GF-D8 (cell line): ENCODE results near the gene AAMP.

Source experiments
- DNase-seq: peaks from one replicate; lab custom pipeline; 2025; lab: John Stamatoyannopoulos, UW

AAMP gene

DNA sequence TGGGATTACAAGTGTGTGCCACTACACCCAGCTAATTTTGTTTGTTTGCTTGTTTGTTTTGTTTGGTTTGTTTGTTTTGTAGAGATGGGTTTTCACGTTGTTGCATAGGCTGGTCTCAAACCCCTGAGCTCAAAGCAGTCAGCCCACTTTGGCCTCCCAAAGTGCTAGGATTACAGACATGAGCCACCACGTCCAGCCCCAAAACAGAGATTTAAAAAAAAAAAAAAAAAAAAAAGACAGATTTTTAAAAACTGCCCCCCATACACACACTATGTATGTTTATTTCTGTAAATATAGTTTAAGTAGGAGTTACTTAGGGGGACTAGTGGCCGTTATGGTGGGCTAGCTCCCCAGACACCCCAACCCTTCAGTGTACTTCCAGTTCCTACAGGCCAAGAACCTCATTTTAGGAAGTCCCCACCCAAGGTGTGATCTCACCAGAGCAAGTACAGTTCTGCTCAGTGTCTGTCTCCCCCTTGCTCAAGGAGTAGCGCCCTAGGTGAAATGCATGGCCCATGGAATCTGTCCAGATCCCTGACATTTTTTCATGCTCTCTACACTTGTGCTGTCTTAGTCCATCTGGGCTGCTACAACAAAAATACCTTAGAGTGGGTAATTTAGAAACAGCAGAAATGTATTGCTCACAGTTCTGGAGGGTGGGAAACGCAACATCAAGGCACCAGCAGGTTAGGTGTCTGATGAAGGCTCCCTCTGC is 23.9 kb upstream of the AAMP start:
- DNase-seq: no peak

DNA sequence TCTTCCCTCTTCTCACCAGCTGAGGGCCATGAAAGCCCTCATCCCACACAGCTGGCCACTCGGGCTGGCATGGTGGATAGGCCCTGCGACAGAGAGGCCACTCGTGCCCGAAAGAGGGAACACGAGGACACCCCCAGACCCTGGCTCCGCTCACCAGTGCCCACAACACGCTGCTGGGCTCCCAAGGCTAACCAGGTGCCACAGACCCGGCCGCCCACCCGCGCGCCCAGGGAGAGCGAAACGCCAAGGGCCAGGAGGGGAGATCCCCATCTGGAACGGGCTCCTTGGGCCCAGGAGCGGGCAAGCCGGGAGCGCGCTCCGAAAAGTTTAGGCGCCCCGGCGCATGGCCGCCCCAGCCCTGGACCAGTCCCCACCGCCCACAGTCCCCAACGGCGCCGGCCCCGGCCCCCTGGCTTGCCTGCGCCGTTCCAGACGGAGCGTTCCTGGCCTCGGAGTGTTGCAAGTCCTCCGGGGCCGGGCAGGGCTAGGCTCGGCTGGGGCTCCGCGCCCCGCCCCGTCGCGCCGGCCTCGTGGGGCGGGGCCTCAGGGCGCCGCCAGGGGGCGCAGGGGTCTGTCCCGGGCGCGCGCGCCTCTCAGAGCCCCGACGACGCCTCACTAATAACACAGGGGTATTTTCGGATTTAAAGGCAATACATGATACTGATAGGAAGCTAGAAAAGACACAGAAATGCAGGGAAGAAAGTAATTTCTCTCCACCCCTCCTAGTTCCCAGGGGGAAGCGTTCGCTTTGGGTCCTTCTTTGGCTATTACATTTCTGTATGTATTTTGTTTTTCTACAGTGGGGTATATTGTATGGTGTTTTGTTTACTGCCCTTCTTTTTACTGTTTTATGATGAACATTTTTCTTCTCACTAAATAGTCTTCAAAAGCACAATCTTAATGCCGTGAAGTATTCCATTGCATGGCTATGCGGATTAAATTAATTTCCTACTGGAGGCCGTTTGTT is 22.4 kb upstream of the AAMP start, which contains the start of gene TMBIM1:
Gene TMBIM1, minus strand, starts transcription at position 456 of the 967 bp plus-strand sequence. CDS start 10,362 bp downstream, outside the sequence.
- peak; percentile 38 for DNase-seq

DNA sequence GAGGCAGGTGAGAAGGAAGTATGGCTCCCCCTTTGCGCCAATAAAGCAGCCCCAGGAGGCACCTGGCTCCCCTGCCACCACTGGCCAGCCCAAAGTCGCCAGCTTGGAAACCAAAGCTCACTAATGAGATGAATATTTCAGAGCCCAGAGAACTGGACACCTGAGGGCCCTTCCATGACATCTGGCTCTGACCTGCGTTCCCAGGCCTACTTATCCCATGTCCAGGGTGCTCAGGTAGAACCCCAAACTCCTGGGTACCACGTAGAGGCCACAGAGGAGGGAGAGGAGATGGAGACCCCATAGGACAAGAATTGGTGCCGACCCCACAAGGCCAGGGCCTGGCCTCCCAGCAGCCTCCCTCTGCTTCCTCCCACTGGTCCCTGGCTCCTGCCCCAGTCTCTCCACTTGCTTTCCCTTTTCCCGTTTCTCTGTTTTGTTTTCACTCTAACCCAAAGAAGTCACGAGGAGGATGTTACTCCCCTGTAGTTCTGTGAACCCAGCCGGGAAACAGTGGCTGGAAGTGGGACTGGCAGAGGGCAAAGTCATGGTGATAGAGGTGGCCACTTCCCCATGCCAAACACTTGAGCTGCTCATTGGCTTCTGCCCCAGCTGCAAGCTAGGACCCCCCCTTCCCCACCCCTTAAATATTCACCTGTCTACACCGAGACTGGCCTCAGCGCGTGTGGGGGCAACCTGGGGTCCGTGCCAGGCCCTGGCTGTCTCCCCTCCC is 21.5 kb upstream of the AAMP start:
- peak; percentile 12 for DNase-seq

DNA sequence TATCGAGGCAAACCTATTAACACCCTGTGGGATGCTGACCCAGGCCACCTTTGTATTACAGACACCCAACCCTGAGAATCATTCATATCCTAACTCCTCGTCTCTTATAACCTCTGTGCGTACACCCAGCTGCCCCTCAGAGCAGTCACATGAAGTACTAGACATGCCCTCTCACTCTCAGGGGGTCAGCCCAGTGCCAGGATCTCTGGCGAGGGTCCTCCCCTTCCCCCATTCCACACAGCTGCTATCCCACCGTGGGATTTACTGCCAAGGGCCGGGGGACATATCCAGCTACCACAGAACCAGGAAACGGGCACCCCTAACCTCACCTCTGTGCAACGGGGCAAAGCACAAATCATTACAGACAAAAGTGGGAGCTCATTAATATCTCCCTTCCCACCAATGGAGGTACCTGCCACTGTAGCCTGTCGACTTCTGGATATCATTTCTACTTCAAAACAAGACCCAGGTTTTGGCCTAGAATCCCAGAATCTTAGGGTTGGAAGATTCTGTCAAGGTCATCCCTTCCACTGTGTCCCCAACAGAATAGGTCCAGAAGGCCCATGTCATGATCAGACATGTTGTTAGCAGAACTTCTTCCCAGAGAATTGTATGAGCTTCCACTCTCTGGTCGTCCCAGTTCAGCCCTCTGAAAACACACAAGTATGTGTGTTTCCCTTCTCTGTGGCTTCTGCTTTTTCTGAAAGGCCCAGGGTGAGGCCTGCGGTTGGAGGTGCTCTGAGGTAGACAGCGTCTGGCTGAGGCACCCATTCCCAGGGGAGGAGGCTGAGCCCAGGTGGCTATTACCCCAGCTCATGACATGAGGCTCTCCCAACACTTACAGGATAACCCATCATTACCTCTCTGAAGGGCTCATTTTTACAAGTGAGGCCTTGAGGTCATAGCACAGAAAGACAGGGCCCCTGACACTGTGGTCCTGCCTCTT is 20.7 kb upstream of the AAMP start:
- DNase-seq: peak; percentile 43

DNA sequence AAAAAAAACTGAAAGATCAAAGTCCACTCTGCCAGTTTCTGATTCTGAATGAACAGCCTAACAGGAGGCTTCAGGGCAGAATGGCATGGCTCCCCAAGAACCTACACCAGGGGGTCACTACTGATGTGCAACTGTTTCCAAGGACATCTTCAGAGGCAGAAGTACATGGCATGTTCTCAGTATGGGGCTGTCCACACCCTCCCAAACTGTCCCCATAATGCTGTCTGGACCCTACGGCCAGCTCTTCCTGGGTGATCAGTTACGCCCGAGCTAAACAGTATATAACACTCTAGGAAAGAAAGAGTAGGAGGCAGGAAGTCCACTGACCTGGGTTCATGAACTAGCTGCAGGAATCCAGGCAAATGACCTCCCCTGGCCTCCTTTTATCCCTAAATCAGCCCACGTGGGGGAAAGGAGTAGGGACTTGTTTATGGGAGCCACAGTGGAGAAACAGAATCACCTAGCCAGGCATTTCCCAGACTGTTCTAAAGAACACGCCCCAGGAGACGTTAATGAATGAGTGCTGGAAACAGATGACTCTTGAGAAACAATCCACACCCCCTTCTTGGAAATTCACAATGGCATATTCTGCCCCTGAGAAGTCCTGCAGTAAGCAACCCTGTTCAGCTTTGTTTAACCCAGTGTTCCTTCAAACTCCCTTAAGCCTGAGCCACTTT is 19.8 kb upstream of the AAMP start:
- peak; percentile 22 for DNase-seq

DNA sequence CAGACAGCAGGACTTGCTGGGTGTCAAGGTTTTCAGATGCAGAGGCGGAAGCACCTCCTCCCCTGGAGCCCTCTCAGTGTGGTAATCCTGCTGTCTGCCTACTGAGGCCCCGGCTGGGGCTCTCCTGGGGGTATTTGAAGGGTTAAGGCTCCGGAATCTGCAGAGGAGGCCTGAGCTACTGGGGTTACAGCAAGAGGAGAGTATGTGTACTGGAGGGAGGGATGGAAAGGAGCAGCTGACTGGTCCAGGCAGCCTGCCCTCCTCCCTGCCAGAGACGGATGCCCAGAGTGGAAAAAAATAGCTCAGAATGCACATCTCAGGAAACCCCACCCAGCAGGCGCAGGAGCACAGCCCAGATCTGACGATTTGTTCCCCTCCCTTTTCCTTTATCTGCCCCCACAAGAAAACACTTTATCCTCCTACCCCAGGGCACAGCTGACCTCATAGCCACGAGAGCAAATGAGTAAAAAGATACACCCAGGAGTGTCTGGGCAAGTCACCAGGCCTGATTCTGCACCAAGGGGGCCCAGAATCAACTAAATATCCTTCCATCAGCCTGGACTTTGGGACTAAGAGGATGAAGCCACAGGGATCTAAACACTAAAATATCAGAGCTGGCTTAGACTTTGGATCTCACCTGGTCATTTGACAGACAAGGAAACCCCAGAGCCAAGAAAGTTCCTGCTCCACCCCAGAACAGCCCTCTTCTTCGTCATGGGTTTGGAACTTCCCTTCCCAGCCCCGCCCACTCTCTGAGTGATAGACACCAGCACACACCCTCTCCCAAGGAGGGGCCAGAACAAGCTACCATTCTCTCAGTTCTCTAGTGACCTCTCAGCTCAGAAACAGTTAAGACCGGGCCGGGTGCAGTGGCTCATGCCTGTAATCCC is 16.9 kb upstream of the AAMP start:
- DNase-seq: peak; percentile 80

DNA sequence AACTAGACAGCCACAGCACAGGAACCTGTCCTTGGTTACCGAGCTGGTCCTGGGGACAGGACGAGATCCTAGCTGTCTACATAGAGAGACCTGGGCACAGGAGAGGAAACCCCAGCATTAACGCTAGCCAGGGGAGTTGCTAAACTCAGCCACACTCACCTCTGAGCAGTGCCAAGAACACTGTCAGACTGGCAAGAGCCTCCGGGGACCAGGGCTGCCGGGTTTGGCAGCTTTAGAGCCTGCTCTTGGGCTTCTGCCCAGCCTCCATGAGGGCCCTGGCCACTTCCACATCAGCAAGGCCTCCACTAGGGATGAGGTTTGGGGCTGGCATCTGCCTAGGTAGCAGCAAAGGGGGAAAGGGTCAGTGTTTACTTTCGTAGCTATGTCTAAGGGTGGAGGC is 15.7 kb upstream of the AAMP start:
- DNase-seq: no peak

DNA sequence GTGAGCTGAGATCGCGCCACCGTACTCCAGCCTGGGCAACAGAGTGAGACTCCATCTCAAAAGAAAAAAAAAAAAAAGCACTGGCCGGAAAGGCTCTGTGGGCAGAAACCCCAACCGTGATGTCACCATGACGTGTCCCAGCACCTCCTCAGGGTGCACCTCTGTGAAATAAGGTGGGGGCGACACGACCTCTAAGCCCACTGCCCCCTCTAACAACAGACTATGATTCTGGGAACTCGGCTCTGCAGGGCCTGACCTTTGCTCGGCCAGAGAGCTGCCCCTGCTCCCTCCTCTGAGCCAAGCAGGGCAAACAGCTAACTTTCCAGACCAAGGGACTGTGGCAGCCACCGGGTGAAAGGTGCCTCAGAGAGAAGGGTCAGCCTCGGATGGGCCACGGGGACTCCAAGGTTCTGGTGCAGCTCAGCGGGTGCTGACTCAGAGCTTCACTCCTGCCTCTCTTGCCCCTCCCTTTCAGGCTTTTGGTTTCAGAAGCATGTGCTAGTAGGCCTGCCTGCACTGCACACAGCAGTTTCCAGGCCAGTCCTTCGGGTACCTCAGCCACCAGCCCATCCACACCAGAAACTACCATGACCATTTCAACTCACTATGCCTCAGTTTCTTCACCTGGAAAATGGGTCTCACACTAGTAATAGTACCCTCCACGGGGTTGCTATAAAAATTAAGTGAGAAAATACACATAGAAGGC is 14.3 kb upstream of the AAMP start:
- DNase-seq: no peak

DNA sequence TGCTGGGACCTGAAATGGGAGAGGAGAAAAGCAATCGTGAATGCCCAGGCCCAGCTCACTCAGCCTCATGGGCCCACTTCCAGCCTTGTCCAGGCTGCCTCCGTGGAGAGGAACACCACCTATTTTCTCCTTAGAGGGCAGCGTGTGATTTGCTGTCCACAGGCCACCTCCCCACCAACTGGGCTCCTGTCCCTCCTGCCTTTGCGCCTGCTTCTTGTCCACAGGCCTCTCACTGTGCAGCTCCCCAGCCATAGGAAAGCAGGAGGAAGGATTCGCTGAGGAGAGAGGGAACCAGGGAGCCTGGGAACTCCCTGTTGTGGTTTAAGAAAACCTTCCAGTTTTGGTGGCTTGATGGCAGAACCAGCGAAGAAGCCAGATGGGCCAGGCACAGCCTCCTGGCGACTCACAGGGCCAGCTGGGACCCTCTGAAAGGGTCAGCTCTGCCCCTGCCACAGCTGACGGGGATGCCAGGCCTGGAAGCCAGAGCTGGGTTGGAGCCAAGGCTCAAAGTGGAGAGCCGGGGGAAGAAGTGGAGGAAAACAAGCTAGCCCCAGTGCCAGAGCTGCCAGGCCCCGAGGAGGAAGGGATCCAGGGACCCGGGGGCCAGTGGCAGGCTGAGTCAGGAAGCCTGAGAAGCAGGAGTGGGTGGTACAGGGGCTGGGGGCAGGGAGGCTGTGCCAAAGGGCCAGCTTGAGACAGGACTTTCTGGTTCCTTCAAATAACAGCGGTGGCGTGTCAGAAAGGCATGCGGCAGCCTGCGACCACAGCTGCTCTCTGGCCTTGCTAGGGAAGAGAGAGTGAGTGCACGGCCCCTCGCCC is 12.4 kb upstream of the AAMP start:
- DNase-seq: no peak

DNA sequence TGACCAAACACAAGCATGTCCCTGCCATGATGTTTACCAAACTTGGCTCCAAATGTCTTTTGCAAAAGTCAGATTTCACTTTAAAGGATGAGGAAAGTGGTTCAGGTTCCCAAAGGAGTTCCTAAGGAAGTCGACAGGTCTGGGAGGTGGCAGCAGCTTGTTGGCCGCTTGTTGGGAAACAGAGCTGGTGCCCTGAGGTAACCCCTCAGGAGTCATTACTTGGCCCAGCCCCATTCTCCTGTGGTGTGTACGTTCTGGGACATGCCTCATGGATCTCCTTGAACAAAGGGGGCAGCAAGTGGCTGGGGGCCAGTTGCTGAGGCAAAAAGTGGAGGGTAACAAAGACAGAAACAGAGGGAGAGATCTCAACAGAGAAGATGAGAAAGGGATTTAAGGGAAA is 11.5 kb upstream of the AAMP start:
- no peak for DNase-seq

DNA sequence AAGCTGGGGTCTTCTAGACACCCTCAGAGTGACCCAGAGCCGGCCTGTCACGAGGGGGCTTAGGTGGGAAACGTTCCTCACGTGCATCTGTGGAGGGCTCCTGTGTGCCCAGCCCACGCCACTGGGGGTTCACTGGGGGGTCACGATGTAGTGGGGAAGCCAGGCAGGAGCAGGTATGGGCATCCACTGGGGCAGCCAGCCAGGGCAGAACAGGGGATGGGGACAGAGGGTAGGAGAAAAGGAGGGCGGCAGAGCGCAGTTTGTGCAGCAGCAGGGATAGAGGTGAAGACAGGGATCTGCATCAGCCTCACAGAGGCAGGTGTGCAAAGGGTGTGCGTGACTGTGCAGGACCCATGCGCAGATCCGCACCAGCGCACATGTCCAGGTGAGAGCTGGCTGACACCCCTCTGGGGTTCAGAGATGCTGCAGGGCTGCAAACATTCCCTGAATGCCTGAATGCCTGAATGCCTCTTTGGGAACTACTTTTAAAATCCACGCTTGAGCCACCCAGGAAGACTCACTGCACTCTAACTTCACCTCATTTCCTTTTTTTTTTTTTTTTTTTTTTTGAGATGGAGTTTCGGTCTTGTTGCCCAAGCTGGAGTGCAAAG is 10.4 kb upstream of the AAMP start:
- DNase-seq: no peak

DNA sequence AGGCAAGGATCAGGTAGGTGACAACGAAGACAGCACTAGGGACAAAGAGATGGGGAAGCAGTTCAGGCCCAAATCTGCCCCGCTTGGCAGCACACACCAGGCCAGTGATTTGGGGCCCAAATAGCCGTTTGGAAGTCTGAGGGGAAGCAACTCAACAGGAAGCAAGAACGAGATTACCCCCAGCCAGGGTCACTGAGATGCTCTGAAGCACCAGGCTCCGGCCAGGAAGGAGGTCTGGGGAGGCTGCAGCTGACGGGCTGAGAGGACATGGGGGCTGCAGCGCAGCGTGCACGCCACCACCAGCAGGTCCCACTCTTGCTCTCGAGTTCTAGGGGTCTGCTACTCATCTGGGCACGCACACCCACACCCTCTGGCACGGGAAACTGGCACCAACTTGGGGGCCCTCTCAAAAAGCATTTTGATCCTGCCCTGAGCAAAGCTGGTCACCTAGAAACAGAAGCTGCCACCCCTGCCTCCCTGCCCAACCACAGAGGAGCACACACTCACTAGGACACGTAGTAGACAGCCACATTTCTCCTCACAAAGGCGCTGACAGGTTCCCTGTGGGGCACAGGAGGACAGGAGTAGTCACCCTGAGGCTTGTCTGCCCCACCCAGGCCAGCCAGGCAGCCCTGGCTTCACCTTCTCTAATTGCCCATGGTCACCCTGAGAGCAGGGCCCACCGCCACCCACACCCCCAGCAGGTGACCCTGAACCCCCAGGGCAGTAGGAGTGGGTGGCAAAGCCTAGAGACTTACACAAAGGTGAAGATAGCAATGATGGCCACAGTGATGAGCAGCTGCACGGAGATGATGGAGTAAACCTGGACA is 8.8 kb upstream of the AAMP start:
- no peak for DNase-seq

DNA sequence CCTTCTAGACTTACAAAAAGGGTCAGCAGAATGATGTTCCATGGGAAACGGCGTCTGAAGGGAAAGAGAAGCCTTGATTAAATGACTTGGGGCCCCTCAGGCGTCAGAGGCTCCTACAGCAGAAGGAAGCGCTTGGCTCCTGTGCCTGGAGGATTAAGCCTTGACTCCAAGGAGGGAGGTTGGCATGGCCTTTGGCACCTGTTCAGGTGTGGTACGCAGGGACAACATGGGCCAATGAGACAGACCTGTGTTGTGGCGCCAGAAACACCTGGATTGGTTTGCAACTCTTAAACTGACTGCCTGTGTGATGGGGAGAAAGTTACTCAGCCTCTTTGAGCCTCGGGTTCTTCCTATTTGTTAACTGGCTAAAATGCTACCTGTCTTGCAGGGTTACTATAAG is 8.0 kb upstream of the AAMP start:
- no peak for DNase-seq

DNA sequence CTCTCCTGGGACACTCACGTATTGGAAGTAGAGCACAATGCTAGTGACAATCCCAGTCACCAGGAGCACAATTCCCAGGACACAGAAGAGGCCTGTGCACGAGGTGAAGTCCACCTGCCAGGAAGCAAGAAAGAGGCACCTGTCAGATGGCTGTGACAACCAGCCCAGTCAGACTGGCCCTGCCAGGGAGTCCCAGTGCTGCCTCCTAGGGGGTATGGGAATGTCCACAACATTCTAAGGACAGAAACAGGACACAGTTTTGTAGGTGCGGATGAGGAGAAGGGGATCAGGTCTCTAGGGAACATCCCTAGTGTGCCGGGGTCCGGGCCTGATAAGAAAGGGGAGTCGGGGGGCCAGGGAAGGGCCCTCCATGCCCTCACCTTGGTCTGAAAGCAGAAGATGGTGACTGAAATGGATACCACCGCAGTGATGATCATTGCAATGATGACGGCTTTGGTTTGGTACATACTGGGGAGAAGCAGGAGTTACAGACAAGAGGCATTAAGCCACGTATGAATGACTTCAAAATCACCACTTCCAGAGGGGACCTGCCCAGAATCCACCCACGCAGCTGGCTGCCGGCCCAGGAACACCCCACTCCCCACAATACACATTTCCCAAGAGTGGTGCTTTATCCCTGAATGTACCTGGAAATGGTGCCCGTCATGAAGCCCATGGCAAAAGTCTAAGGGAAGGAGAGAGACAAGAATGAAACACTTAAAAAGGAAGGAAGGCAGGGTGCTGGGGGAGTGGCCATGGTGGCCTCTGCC is 7.2 kb upstream of the AAMP start:
- no peak for DNase-seq

DNA sequence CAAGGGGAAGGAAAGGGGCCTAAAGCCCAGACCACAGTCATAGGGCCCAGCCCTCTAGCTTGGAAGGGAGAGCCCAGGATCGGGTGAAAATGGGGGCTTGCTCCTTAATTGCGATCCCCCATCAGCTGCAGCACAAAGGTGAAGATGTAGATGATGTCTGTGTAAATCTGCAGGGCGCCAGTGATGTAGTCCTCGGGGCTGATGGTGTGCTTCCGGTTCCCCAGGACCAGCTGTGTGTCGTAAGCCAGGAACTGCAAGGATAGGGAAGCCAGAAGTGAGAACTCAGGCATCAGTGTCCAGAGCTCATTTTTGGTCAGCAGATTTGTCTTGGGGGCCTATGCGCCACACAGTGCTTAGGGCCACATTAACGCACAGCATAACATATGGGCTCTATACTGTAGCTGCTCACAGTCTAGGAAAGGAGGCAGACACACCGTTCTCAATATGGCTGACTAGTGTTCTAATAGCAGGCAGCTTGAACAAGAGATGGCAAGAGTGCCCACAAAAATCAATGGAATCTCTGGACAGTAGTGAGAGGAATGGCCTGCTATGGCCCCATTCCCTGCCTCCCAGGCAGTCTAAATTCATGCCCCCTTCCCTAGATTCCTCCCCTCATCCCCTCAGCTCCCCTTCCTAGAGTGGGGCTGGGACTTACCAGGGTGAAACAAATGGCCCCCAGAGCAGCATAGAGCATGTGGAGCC is 5.6 kb upstream of the AAMP start:
- DNase-seq: no peak
